NCI-H2196 treated with DMSO at 0.1 percent for 48 hours (cell line): ENCODE data around the gene MKNK1.
"Not testable (repeated sequence)": the region's sequence is repeated elsewhere in the genome, so short reads cannot be mapped to it uniquely, and the experiment has no call there.

Source experiments
- DNase-seq: peaks from one replicate; lab custom pipeline; 2025; ENCODE audit not compliant: unreplicated experiment; lab: John Stamatoyannopoulos, UW

MKNK1 gene

DNA sequence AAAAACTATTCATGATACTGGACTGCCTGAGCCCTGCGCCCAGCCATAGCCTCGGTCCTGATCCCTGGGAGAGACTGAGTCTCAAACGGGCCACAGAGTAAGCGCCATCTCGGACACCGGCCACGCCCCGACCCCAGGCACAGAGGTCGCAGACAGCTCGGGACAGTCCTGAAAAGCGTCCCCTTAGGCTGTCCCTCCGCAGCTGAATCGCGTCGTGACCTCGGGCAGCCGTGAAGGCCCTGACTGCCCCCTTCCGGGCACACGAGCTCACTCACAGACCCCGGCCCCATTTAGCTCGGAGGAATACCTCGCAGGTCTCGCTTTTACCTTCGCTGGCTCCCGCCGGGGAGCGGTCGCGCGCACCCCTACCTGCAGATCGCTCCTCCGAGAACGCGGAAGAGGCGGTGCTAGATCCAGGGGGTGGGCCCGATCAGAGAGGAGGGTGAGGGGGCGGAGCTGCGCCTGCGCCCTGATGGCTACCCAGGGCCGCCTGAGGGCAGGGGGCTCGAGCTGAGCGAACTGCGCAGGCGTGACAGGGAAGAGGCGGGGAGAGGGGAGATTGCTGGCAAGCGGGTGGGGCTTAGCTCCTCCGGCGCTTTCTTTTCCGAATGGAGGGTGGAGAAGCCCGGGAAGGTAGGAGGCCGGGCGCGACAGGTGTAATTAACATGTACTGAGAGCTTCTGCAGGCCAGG lies at the start of gene MKNK1:
MKNK1 (minus strand) TSS at position 411 of the 692 bp plus-strand sequence. CDS start 20,941 bp downstream, outside the sequence.
- peak; percentile 90 for DNase-seq

DNA sequence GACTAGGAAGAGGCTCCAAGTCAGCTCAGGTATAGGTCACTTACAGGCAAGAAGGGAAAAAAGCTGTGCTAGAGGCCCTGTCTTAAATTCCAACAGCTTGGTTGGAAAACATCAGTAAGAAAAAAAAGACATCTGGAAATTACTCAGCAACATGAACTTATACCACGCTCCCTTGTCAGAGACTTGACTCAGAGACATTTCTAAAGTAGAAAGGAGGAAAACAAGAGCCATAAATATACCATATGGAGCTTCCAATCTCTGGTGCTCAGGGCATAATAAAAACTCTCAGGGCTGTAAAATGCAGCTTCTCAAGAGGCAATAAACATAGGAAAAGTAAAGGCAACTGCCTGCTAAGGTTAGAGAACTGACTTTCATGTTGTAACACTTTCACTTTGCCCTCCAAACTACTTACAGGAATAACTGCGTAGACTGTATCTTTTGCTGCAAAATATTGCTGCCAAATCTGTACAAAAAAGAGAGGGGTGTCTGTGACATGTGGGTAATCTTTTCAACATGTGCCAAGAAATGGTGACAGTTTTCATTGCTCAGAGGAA lies 49.4 kb upstream of the MKNK1 start:
- DNase-seq = no peak

DNA sequence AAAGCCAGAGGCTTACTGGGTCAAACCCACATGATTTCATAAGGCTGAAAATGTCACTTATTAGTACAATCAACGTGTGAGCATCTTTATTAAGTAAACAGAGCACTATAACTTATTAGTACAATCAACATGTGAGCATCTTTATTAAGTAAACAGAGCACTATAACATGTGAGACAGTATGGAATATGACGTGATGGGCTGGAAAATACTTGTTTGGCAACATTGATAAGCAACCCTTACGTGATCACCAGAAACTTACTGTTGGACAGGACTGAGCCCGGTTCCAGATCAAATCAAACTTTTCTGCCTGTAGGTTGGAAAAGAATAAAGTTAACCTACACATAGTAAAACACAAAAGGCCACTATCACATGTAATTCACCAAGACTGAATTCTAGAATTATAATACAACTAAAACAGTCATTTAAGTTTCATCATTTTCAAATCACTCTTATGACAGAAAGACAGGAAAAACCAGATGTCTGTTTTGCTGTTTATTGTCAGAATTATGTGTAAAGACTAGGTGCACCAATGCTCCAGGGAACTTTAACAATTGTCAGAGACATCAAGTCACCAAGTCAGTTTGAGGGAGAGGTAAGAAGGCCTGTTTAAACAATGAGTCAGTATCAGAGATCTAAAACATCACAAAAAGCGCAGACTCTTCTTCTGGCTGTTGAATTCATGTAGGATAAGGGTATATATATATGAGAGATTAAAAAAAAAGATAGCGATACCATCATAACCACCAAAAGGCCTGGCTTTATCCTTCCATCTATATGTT lies 48.4 kb upstream of the MKNK1 start:
- no peak for DNase-seq

DNA sequence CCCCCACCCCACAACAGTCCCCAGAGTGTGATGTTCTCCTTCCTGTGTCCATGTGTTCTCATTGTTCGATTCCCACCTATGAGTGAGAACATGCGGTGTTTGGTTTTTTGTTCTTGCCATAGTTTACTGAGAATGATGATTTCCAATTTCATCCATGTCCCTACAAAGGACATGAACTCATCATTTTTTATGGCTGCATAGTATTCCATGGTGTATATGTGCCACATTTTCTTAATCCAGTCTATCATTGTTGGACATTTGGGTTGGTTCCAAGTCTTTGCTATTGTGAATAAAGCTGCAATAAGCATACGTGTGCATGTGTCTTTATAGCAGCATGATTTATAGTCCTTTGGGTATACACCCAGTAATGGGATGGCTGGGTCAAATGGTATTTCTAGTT lies 47.1 kb upstream of the MKNK1 start:
- DNase-seq = not testable (repeated sequence)

DNA sequence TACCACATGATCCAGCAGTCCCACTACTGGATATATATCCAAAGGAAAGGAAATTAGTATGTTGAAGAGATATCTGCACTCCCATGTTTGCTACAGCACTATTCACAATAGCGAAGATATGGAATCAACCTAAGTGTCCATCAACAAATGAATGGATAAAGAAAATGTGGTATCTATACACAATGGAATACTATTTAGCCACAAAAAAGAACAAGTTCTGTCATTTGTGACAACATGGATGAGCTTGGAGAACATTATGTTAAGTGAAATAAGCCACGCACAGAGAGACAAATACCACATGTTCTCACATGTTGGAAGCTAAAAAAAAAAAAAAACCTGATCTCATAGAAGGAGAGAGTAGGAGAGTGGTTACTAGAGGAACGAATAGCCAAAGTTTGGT lies 46.4 kb upstream of the MKNK1 start:
- DNase-seq = no peak

DNA sequence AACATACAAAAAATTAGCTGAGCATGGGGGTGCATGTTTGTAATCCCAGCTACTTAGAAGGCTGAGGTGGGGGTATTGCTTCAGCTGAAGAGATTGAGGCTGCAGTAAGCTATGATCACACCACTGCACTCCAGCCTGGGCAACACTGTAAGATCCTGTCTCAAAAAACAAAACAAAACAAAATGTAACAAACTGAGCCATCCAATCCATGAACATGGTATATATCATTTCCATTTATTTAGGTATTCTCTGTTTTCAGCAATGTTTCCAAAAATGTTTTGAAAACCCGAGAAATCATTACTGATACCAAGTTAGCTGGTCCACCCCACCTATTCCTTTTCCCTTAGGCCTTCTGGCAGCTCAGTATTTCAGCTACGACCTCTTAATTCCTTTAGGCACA lies 45.7 kb upstream of the MKNK1 start:
- DNase-seq = no peak

DNA sequence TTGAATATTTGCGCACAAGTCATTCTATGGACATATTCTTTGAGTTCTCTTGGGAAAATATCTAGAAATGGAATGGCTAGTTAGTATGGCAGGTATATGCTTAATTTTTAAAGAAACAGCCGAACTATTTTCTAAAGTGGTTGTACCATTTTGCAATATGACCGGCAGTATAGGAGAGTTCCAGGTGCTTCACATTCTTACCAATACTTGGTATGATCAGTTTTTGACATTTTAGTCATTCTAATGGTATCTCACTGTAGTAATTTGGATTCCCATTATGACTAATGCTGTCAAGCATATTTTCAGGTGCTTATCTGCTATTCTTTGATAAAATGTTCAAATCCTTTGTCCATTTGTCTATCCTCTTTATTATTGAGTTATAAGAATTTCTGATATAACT lies 43.5 kb upstream of the MKNK1 start:
- DNase-seq = no peak

DNA sequence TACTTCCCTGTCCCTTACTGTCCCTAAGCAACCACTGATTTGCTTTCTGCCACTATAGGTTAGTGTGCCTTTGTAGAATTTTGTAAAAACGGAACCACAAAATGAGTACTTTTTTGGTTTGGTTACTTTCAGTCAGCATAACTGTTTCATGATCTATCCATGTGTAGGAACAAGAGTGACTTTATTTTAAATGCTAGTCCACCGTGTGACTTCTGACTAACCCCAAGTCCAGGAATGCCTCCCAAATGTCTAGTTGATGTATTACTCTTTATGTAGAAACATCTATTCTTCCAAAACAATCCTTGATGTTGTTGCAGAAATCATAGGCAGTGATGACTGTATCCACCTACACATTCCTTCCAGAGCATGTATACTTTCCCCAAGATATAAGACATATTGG lies 42.8 kb upstream of the MKNK1 start:
- DNase-seq = no peak

DNA sequence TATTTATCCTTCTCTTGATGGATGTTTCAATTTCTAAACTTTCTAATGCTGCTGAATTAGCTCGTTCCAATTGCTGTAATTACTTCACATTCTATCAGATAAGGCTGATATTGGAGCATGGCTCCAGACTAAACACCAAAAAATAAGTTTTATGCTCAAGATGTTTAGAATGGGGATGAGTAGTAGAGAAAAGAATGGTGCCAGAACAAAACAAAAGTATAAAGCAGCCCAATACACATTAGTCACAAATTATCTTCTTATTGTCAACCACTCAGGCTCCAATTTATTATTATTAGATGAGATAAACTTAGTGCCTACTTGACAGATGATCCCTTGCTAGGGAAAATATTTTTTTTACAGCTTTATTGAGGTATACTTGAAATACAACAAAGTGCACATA lies 42.3 kb upstream of the MKNK1 start:
- DNase-seq = no peak

DNA sequence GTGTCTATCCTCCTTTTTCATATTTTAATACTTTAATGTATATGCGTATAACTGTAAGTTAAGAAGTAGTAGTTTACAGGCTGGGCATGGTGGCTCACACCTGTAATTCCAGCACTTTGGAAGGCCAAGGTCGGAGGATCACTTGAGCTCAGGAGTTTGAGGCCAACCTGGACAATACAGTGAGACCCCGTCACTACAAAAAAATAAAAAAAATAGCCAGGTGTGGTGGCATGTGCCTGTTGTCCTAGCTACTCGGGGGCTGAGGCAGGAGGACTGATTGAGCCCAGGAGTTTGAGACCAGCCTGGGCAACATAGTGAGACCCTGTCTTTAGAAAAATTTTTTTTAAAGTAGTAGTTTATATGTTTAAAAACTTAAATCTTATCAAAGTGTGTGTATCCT lies 41.7 kb upstream of the MKNK1 start:
- DNase-seq = no peak

DNA sequence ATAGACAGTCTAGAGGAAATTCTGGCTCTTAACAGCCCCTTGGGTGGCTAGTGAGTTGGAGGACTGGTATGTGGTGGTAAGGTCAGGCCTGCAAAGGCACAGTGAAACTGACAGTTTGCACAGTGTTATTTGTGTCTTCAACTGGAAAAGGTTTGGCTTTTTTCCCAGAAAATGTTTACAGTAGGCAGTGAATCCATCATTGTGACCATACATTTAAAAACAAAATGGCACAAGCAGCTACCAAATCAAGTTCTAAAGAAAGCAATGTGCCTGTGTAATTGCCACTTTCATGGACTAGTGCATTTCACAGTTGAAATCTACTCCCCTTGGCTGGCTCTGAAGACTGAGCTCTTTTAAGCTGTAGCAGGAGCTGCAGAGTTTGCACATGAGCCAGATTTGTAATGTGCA lies 39.3 kb upstream of the MKNK1 start:
- peak; percentile 48 for DNase-seq

DNA sequence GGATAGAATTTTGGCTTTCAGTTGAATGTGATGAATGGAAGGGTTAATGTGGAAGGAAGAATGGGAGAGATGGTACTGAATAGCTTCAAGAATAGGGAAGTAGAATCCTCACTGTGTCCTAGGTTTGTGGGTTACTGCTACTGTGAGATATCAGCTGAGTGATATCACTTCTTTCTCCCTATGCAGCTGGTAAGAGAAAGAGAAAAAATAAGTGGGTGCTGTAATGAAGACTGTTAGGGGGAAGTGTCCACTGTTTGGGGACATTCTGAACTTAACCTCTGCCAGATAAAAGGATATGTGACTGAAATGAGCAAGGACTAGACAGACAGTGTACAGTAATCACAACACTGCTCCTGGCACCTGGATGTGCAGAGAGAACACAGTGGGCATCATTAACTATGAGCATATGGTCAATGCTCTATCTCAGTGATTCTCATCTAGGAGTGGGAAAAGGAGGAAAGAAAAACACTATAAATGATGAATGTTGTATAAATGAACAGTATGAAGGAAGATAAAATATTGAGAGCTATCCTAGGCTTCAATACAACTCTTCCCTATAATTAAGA lies 38.1 kb upstream of the MKNK1 start:
- DNase-seq = no peak

DNA sequence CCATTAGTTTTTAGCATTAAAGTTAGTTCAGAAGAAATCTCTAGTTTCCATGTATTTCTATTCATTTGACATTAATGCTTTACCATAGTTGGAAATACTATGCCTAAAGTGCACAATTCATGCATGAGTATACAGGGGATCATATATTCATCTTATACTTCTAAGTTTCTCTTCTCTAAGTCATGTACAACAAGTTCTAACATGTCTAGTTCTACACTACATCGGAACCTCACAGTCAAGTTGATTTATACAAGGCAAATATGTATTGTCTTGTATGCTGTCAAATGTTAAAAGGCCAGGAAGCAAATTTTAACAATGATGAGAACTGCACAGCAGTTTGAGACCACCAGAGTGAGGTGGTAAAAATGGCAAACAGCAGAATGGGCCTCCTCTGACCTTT lies 35.5 kb upstream of the MKNK1 start:
- DNase-seq = no peak

DNA sequence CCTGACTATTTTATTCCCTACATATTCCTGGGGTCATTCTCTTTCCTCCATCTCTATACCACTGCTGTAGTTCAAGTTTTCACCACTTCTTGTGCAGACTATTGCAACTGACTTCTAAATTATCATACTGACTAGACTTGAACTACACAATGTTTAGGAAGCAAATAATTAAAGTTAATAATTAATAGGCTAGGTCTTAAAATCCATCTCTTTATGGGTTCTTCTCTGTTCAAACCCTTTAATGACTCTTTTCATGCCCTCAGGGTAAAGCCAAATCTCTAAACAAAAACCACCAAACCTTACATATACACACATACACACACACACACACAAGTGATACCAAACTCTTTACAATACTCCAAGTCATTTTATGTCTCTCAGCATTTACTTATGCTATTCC lies 34.9 kb upstream of the MKNK1 start:
- DNase-seq = no peak

DNA sequence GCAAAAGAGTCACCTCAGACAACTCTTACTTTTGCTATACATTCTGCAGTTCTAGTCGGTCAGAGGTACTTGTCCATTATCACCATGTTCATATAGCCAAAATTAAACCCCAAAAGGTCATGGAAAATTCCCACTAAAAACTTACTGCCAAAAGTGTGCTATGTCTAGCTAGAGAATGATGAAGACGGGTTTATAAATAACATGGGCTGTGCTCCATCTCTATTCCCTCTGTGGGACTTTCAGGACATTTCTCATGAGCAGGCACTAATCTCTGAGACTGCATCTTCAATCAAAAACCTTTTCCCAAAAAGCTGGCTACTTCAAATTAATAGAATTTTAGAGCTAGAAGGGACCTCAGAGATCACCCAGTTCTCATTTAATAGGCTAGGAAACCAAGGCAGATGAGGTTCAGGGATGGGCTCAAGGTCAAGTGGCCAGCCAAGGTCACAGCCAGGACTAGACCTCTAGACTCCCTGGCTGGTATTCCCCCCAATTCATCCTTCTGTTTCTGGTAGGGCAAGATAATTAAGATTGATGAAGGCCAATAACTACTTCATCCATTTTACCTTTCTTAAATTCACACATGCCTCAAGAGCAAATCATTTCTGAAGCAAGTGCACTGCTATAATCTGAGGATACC lies 33.5 kb upstream of the MKNK1 start:
- no peak for DNase-seq

DNA sequence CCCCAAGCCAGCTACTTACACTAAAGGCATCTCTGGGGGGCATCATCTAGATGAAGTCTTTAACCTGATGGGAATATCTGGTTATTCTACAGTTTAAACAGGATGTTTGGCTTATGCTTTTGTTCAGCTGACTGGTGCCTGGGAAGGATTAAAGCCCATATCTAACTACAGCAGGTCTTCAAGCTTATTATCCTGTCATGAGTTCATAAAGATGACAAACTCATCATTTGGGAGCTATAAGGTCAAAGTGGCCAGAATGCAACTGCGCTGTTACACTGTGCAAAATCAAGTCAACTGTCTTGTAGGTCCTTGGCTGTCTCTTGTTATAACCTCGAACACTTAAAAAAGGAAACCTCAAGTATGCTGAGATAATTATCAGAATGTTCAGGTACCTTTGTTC lies 31.1 kb upstream of the MKNK1 start:
- no peak for DNase-seq

DNA sequence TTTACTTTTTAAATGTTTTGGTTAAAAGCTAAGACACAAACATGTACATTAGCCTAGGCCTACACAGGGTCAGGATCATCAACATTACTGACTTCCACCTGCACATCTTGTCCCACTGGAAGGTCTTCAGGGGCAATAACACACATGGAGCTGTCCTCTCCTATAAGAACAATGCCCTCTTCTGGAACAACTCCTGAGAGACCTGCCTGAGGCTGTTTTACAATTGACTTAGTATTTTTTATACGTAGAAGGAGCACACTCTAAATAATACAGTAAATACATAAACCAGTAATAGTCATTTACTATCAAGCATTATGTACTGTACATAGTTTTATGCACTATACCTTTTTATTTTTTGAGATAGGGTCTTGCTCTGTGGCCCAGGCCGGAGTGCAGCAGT lies 26.7 kb upstream of the MKNK1 start:
- no peak for DNase-seq

DNA sequence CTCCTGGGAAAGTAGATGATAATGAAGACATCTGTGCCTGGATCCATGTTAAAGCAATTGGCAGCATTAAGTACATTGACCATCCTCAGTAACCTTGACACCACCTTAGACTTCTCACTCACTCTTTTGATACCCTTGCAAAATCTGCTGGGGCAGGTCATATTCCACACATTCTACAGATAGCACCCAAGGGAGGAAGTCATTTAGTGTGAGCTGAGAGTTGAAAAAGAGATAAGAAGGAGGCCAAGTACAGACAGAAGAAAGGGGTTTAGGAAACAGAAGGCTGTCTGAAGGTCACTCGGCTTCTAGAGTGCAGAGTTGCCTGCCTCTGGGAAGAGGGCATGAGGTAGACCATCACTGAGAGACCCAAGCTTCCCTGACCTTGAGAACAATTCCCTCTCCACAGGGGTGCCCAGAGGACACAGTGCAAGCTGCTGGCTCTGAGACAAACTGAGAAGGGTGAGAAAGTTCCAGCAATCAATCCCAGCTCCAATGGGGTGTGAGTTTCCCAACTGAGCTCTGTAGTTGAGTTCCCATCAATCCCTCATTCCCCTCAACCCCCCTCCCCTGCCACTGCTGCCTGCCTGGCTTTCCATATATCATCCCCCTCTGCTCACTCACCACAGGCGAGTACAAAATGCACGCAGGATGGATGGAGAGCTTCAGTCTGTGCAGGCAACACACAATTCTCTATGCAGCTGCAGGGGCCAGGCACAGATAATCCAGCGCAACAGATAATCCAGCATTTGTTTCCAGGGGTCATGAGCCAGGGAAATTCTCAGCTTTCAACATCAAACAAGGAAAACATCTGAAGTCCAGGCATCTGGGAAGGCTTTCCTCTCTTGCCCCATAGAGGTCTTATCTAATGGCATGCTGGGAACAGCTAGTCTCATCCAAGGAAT lies 19.9 kb upstream of the MKNK1 start:
- DNase-seq = no peak

DNA sequence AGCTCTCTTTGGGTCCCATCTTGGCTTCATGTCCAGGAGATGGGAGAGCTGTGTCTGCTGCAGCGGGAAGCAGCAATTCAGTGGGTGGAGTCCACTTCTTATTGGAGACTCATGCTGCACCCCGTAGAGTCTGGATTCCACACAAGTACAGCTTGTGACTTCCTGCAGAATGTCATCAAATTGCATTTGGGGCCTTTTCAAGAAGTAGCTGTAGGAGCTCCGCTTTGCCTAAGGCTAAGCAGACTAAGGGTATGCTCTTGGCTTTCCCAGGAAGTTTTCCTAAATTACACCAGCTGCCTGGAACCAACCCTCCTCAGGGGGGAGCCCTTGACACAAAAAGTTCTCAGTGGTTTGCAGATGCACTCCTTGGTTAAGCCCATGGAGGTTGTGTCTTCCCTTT lies 18.3 kb upstream of the MKNK1 start:
- peak; percentile 15 for DNase-seq

DNA sequence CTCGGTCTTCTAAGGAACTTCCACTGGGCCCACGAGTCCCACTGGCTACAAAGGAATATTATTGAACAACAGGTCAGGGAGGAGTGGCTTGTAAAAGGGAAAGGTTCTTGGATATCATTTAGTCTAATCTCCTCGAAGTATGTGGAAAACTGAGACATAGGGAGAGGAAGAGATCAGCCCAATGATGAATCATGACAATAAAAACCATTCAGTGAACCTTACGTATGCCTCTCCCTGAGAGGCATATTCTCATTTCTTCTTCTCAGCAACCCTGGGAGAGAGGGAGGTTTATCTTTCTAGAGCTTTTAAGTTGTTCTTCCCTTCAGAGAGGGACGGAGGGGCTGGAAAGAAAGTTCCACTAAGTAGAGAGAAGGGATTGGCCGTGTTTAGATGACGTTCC lies 17.9 kb upstream of the MKNK1 start:
- DNase-seq = no peak
